Fibroblast of skin of scalp (primary cell): ENCODE results near the gene PADI3.
A peak's percentile ranks its signal among the peaks of the same experiment; 100 is the strongest.

Experiments
- DNase-seq: peaks from one replicate; pipeline ENCODE4 v3.0.0-alpha.2; 2013

PADI3 gene

GRCh38 chr1:17272646-17273045 lies 23.7 kb downstream of the PADI3 start:
- DNase-seq: no peak

DNA sequence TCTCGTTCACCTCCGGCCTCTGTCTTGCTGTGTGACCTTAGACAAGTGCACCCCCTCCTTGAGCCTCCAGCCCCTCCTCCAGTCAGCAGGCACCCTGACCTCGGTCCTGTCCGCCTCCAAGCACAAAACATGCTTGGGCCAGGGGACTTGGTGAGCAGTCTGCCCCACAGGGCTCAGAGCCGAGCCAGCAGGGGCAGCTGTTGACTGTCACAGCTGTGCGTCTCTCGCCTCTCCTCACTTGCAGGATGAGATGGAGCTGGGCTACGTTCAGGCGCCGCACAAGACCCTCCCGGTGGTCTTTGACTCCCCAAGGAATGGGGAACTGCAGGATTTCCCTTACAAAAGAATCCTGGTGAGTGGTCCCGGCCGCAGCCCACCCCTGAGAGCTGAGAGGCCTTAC lies 24.2 kb downstream of the PADI3 start:
- DNase-seq: no peak

DNA sequence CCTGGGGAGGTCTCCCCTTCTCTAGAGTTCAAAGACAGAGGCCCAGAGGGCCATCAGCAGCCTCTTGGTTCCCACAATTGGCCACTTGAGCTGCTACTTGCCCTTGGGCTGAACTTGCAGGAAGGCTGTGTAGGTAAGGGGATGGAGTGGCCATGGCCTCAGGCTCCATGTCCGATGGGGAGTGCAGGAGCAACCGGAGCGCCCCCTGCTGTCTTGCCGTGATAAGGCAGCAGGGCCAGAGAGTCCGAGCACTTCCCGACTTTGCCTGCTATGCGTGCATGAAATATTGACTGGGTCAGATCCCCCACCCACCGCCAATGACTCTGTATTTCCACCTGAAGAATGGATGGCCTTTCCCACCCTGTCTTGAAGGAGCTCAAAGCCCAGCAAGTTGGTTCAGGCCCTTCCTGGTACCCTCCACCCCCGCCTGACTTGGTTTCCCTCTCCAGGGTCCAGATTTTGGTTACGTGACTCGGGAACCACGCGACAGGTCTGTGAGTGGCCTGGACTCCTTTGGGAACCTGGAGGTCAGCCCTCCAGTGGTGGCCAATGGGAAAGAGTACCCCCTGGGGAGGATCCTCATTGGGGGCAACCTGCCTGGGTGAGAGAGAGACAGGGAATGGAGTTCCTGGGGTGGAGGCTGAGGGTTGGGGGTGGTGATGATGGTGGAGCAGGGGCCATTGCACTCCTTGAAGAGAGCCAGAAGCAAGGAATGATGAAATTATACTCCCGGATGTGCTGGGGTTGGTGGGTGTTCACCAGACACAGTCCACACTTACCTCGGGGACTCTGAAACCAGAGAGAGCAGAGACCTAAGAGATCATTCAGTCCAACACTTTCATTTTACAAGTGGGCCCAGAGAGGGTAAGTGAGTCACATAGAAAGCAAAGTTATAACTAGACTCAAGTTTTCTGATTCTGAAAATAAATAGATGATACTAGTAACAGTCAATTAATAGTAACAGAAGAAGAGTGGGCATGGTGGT lies 25.6 kb downstream of the PADI3 start:
- DNase-seq: peak; percentile 49

DNA sequence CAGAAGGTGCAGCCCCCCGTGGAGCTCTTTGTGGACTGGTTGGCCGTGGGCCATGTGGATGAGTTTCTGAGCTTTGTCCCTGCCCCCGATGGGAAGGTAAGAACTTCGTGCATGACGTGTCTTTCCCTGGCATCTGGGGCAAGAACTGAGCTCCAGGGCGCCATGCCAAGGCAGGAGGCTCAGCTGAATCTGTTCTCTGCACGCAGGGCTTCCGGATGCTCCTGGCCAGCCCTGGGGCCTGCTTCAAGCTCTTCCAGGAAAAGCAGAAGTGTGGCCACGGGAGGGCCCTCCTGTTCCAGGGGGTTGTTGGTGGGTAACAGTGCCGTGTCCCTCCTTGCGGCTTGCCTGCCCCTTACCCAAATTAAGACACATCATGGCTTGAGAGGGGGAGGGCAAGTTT lies 27.7 kb downstream of the PADI3 start:
- peak; percentile 24 for DNase-seq

GRCh38 chr1:17277511-17278159 lies 28.7 kb downstream of the PADI3 start:
- no peak for DNase-seq

GRCh38 chr1:17278996-17279830 lies 30.3 kb downstream of the PADI3 start:
- no peak for DNase-seq

DNA sequence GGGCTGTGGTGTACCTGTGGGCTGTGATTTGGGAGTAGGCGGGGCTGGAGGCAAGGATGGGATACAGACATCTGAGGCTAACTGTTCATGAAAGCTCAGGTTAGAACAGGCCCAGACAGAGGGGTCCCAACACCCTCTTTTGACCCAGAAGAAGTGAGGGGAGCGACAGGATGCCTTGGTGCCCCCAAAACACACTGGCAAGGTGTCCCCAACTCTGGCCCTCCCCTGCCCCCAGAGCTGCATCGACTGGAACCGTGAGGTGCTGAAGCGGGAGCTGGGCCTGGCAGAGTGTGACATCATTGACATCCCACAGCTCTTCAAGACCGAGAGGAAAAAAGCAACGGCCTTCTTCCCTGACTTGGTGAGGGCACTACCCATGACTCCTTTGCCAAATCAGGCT lies 31.5 kb downstream of the PADI3 start:
- no peak for DNase-seq

GRCh38 chr1:17280894-17281293 lies 32.0 kb downstream of the PADI3 start:
- DNase-seq: no peak

DNA sequence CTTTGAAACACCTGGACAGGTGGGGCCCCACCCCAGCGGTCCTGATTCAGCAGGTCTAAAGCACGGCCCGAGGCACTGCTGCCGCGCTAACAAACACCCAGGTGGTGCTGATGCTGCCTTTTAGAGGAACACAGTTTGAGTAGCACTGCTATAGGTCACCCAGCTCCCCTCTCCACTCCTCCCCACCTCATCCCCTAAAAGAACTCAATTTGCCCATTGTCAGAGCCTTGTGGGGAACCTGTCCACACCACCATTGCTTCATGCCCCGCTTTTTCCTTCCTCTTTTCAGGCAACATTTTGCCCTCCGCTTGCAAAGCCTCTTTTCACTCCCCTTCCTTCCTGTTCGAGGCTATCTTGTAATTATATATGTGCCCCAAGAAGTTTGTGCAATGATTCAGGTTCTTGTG lies 32.9 kb downstream of the PADI3 start:
- no peak for DNase-seq

GRCh38 chr1:17282836-17283235 lies 33.9 kb downstream of the PADI3 start:
- no peak for DNase-seq

- no peak for DNase-seq
Observed at GRCh38 chr1:17286646-17287045, 37.7 kb downstream of the PADI3 start.

GRCh38 chr1:17287130-17287776 lies 38.4 kb downstream of the PADI3 start:
- peak; percentile 86 for DNase-seq

DNA sequence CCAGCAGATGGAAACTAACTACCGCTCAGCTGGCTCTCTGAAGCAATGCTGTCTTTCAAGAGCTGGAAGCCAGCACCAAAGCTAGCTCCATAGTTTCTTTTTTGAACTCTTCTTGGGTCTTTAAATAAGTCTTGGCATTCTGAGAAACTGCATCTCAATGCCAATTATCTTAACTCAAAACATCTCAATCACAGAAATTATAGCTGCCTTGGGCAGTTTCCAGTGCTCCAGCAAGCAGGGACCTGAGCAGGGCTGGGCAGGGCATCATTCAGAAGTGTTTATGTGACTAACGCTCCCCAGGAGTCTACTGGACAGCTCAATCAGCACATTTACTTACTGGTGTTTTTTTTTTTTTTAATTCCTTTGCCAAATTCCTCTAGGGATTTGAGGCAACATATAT lies 40.8 kb downstream of the PADI3 start:
- DNase-seq: peak; percentile 79

- DNase-seq: no peak
Observed at GRCh38 chr1:17290553-17290952, 41.7 kb downstream of the PADI3 start.

DNA sequence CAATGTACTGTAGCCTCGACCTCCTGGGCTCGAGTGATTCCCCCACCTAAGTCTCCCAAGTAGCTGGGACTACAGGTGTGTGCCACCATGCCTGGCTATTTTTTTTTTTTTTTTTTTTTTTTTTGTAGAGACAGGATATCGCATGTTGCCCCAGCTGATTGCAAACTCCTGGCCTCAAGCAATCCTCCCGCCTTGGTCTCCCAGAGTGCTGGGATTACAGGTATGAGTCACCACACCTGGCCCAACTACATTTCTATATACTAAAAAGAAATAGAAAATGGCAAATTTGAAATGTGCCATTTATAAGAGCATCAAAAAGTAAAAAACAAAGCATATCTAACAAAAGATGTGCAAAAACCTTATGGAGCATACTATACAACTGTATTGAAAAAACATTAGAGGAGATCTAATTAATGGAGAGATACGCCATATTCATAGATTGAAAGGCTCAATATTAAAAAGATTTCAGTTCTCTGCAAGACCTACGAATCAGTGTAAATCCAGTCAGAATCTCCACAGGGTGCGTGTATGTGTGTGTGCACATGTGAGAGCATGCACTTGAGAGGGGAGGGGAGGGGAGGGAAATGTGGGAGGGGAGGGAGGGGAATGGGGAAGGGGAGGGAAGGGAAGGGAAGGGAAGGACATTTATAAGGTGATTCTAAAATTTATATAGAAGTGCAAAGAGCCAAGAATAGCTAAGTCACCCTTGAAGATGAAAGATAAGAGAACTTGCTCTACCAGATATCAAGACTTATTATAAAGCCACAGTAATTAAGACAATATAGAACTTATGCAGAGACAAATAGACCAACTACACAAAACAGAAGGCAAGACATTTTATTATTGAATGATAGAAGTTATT lies 43.6 kb downstream of the PADI3 start:
- DNase-seq: no peak

GRCh38 chr1:17293681-17294425 lies 45.0 kb downstream of the PADI3 start:
- no peak for DNase-seq

DNA sequence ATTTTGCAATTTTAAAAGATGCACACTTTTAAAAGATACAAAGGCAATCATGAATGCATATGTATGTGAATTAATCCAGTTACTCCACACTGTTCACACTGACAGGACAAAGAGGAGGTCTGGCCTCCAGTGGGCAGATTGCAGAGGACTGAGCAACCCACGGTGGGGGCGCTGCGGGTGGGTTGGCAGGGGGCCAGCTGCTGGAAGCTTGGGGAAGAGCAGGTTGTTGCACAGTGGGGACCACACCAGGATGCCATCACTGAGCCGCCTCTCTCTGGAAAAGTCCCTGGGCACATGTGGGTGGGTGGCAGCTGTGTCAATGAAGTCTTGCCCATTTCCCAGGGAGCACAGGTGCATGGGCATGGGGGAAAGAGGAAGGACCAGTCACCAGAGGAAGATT lies 46.4 kb downstream of the PADI3 start:
- DNase-seq: no peak

DNA sequence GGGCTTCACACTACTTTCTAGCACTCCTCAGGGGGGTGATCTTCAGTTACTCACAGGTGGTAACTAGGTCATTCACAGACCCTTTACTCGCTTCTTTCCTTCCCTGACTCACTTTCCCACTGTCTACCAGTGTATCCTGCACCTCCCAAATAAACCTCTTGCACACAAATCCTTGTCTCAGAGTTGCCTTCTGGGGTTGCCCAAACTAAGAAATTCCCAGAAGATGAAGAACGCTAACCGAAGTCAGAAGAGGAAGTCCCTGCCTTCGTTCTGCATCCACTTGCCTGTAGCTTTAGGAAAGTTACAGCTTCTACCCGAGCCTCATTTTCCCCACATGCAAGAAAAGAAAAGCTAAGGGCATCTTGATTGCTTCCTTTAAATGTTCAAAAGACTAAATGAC lies 47.2 kb downstream of the PADI3 start:
- DNase-seq: no peak

GRCh38 chr1:17297991-17298390 lies 49.1 kb downstream of the PADI3 start:
- DNase-seq: no peak

GRCh38 chr1:17301767-17302166 lies 52.9 kb downstream of the PADI3 start:
- no peak for DNase-seq
